Measurements from ENCODE around the gene DLG5.
A peak's percentile ranks its signal among the peaks of the same experiment; 100 is the strongest.

The DLG5 gene

DNA sequence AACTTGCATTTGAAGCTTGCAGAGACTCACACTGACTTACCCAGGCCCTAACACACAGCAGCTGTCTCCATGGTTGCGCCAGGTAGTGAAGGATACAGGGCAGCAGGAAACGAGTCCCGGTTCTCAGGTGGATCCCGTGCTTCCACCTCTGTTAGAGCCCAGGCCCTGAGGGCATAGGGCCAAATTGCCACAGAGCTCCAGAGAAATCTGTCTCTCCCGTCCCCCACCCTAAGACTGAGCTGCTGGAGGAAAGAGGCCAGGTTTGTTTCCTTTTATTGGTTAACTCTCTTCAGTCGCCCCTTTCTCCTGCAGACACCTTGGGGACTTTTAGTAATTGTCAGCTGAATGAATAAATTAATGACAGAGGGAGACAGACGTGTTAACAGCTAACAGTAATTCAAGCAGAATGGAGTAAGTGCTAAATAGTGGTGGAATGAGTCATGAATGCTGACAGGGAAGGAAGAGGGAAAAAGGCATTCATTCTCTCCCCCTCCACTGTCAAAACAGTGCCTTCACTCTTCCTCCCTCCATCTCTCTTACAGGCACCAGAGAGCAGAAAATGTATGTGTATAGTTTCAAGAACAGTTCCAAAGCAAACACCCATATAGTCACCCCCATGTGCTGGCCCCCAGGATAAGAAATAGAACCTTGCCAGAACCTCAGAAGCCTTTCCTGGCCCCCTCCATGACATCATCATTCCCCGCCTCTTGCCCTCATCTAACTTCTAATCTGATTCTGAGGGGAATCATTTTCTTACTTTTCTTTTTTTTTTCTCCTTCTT, 16.8 kb upstream of the DLG5 start:
- no peak for DNase-seq

- DNase-seq = no peak
These were observed 15.2 kb upstream of the DLG5 start for GRCh38 chr10:77941790-77942189.

DNA sequence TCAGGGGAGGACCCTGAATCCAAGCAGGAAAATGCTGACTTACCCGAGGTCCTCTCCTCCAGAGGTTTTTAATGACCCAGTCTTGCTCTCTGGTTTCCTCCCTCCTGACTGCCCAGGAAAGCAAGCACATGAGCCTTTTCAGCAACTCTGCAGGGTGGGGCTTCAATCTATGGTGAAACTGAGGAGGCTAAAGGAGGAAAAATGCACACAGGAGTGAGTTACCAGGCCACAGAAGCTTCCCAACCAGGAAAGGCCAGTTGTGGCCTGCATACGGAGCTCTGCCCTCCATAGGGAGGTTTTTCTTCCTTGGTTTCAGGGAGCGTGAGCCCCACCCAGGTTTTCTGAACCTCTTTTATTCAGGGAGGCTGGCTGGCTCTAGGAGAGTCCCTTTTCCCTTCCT, 14.1 kb upstream of the DLG5 start:
- DNase-seq = no peak

DNA sequence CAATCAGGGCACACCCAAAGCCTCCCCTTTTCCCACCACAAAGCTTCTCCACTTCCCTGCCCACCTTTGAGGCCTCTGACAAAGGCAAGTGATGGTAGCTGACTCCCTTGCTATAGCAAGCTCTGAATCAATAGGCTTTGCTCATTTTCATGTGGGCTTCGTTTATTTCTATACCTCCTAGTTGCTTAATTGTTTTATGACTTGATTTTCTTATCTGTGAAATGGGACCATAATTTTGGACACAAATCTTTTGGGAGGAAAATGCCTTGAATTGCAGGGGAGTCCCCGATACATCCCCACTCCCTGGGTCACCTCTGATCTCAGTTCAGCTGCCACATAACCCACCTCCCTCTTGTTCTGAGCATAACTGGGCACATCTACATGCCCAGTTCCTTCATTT, 13.7 kb upstream of the DLG5 start:
- DNase-seq = no peak

GRCh38 chr10:77939561-77940001, 13.0 kb upstream of the DLG5 start:
- DNase-seq = no peak

DNA sequence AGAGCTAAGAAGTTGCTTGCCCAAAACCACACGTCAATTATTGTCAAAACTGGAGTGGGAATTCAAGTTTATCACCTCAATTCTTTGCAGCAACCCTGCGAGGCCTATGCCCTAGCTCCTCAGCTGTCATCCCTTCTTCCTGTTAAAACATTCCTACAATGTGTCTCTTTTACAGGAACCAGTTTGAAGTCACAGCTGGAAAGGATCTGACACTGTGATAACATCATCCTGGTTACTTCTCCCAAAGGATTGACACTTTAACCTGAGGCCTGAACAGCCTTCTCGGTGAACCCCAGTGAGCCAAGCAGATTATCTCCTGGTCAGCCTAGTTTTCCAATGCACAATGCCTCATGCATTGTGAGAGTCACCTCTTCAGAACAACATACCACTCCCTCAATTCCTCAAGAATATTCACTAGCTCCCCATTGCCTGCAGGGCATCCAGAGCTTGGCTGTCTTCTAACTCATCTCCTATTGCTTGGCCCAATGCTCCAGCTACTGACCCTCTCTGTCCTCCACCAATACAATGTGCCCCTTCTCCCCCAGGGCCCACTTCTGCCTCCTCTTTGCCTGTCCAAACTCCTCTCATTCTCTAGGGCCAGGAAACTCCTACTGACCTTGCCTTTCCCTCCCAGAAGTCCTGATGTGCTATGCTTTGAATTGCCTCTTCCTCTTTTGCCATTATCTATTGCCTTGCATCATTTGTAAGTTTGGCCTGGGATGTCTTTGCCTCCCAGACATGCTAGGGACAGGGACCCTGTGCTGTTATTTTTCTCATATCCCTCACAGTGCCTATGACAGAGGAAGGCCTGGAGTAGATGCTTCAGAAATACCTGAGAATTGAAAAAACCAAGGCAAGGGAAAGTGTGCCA, 10.4 kb upstream of the DLG5 start:
- DNase-seq = no peak

DNA sequence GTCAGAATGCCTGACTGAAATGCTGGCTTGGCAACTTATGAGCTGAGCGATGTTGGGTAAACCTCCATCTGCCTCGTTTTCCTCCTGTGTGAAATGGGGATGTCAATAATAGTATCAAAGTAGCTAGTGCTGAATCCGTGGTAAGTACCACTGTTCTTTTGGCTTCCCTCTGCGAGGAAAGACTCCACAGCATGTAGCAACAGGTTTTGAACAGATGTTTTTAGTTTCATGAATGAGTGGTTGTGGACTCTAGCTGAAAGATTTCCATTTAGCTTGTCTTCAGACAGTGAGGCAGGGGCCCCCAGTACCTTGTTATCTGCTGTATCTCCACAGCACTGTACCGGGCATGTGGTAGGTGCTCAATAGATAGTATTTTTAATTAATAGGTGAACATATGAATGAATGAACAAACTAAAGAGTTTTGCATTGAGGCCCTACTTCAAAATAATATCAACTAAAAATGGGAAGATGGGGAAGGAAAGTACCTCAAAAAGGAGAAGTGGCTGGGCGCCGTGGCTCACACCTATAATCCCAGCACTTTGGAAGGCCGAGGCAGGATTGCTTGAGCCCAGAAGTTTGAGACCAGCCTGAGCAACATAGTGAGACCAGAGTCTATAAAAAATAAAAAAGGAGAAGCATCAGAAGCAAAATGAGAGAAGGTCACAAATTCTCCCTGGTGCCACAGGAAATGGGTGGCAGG, 5.6 kb upstream of the DLG5 start:
- no peak for DNase-seq

DNA sequence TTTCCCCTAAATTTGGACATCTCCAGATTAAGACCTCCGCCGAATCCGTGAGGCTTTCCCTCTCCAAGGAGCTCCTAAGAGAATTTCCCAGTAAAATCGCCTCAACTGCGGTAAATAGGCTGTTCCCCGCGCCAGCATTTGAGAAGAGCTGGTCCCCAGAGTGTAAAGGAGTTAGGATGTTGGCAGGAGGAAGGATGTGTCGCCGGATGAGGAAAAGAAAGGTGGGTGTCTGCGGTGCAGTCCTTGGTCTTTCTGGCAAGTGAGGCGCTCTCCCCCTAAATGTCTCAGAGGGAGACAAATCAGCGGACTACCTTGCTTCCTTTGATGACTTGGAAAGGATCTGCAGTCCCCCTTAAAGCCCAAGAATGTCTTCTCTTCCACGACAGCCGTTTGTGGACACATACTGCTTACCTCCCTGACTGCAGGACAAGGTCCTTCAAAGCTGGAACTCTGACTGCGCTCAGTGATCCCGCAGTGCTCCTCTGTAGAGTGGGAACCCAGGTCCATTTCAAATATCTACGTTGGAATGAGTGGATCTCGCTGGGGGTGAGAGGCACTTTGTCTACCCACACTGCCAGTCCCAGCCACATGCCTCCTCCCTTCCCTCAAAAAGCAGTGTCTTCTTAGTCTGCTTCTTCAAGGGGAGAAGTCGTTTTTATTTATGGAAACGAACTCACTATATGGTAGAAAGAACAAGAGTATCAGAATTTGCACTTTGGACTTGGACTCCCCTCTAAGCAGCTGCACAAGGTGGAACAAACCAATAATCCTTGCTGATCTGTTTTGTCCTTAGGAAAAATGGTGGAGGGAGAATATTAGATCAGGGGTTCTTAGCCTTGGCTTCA, 1.1 kb upstream of the DLG5 start:
- DNase-seq = no peak

DNA sequence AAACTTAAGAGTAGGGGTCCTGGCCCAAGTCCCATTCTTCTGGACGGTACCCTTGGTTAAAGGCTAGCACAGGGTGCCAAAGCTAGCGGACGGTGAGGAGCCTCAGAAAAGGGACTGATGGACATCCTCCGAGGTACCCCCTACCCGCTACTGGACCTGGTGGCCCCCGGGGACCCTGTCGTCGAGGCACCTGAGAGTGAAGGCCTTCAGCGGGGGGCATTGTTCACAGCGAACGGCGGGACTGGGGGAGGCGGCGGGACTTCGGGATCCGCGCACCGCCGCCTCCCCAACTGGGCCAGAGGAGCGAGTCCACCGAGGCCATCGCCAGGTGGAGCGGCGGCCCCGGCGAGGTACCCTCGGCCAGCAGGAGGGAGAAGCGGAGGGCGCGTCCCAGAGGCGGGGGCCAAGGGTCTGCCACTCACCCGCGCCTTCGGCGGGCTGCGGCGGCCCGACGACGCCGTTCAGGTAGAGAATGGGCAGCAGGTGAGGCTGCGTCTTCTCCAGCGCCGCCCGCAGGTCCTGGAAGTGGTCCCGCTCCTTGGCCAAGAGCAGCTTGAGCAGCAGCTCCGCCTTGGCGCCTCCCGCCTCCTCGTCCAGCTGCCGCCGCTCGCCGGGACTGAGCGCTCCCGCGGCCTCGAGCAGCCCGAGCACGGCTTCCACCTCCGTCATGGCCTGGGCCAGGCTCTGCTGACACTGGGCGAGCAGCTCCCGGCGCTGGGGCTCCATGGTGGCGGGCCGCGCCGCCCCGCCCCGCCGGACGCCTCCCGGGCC, 575 bp downstream of the DLG5 start:
- peak; percentile 47 for DNase-seq

GRCh38 chr10:77925410-77925794, 1.2 kb downstream of the DLG5 start:
- DNase-seq = no peak

DNA sequence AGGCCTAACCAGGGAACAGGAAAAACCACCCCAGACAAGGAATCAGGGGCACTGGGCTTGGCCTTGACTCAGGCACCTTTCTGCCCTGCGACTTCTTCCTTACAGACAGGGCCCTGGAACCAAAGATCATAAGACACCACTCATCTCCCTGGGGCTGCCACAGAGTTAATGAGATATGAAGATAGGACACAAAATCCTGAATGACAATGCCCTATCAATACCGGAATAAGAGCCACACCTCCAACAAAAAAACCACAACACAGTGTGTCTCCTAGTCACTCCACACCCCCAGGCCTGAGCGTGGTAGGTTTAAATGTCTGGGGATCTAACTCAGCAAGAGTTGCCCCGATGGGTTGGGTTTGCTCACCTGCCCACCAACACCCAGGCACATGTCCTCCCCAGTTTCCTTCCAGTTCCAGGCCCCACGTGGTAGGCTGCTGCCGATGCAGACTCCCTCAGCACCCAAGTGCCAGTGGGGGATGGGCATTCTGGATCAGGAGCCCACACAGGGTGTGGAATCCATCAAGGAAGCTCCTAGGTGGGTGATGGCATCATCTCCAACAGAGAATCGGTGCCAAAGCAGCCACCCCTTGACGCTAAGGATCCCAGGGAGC, 3.9 kb downstream of the DLG5 start:
- DNase-seq = no peak

DNA sequence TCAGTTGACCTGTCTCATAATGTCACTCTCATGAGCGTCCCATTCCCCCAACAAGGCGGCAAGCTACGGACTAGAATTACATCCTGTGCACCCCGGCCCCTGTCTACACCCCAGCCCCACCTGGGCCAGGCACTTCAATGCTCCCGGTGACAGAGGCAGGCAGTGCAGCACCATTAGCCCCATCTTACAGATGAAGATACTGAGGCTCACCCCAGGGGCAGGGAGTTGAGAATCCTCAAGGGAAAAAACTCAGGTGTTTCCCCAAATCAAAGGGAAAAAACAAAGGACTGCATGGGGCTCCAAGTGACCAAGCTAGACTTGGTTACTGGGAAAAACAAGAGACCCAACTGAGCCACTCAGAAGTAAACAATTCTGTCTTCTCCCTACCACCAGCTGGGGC, 4.5 kb downstream of the DLG5 start:
- no peak for DNase-seq

DNA sequence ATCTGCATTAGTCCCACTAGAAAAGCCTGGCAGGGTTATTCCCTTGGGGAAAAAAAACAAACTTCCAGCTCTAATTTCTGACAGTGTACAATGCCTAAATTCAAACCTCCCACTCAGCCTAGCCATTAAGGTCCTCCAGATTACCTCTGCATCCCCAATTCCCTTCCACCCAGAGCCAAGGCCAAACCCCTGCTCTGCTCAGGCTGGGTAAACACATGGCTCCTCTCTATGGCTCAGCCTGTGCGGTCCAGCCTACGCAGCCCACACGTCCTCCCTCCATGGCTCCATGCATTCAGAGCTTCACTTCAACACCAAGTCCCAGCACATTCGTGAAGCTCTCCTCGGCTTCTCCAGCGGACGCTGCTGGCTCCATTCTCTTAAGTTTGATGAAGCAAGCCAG, 5.2 kb downstream of the DLG5 start:
- DNase-seq = no peak

- DNase-seq = no peak
These were observed 6.1 kb downstream of the DLG5 start for GRCh38 chr10:77920495-77920894.

- no peak for DNase-seq
These were observed 6.8 kb downstream of the DLG5 start for GRCh38 chr10:77919713-77920108.

GRCh38 chr10:77915319-77916105, 11.0 kb downstream of the DLG5 start:
- no peak for DNase-seq

- no peak for DNase-seq
These were observed 13.5 kb downstream of the DLG5 start for GRCh38 chr10:77913090-77913489.

DNA sequence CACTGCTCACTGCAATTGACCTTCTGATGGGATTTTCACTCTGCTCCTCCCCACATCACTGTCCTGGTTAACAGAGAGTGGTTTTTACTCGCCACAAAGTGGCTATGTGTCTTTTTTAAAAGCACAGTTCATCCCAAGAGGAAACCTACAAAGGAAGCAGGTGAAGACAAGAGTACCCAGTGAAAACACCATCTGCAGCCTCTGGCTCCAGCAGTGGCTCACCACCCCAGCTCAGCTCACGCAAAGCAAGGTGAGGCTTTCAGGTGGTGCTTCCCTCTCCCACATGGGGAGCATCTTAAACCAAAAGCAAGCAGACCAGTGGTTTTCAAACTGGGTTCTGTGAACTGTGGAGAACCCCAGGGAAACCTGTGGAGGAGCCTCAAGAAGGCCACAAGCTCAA, 14.0 kb downstream of the DLG5 start:
- DNase-seq = no peak

DNA sequence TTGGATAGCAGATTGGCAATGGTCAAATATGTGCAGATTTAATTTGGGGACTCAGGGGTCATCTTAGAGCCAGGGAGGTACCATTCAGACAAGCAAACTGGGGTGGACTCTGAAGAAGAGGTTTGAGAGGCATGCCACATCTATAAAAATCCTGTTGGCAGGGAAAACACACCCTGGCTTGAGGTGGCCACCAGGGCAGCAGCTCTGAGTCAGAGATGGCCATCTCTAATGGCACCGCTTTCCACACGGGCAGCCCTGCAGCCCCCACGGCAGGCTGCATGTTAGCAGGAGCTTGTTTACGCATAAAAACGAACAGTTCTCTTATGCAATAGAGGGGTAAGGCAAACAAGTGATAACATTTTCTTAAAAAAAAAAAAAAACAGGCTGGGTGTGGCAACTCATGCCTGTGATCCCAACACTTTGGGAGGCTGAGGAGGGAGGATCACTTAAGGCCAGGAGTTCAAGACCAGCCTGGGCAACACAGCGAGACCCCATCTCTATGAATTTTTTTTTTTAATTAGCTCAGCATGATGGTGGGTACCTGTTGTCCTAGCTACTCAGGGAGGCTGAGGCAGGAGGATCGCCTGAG, 14.9 kb downstream of the DLG5 start:
- no peak for DNase-seq

- no peak for DNase-seq
These were observed 15.9 kb downstream of the DLG5 start for GRCh38 chr10:77910524-77911145.

All from RPMI8226 (cell line).